LNCAP (cell line): ENCODE results near the gene PAPLN.

Experiments used
- CTCF ChIP-seq: fragments of 450-650 bp; IDR thresholded peaks from 2 replicates; pipeline ENCODE4 v1.5.1; 2017; ENCODE audit warnings: mild to moderate bottlenecking

PAPLN gene

GRCh38 chr14:73266317-73266716 lies 29.0 kb downstream of the PAPLN start:
- no peak for TF ChIP-seq CTCF

- no peak for TF ChIP-seq CTCF
These were observed 30.2 kb downstream of the PAPLN start for GRCh38 chr14:73267474-73267873.

- TF ChIP-seq CTCF = no peak
These were observed 32.6 kb downstream of the PAPLN start for GRCh38 chr14:73269729-73270531.

- no peak for TF ChIP-seq CTCF
These were observed 35.1 kb downstream of the PAPLN start for GRCh38 chr14:73272393-73272792.

GRCh38 chr14:73273799-73274198 lies 36.5 kb downstream of the PAPLN start:
- TF ChIP-seq CTCF = no peak

GRCh38 chr14:73276836-73277235 lies 39.5 kb downstream of the PAPLN start:
- TF ChIP-seq CTCF = no peak

- TF ChIP-seq CTCF = no peak
These were observed 40.1 kb downstream of the PAPLN start for GRCh38 chr14:73277376-73277775.

- TF ChIP-seq CTCF = no peak
These were observed 43.6 kb downstream of the PAPLN start for GRCh38 chr14:73280903-73281302.
